SK-N-MC (cell line): ENCODE measurements around the gene CDK8.

ENCODE experiments used
- DNase-seq: peaks from one replicate; pipeline ENCODE4 v3.0.0-alpha.2; 2011; ENCODE audit warnings: low read depth, low spot score
- H3K27ac ChIP-seq: fragments of 200-600 bp; sonication (generic); 2 replicates; pipeline ENCODE4 v1.5.1; 2016; ENCODE audit warnings: mixed run types
- H3K36me3 ChIP-seq: fragments of 200-600 bp; sonication (generic); 2 replicates; pipeline ENCODE4 v1.6.1; 2017; ENCODE audit warnings: antibody characterized with exemption, low read length, mixed read lengths; ENCODE audit not compliant: insufficient read depth
- H3K4me3 ChIP-seq: fragments of 200-600 bp; sonication (generic); 2 replicates; pipeline ENCODE4 v1.5.1; 2016
- H3K9ac ChIP-seq: fragments of 200-600 bp; sonication (generic); 2 replicates; pipeline ENCODE4 v1.8.0; 2017; ENCODE audit warnings: mixed run types, mixed read lengths; ENCODE audit not compliant: insufficient read length
- H3K9me3 ChIP-seq: fragments of 200-600 bp; sonication (generic); 2 replicates; pipeline ENCODE4 v1.6.1; 2017; ENCODE audit warnings: low read depth, mild to moderate bottlenecking, antibody characterized with exemption, low read length, moderate library complexity, mixed read lengths
- EZH2 ChIP-seq: fragments of 200-600 bp; sonication (generic); IDR thresholded peaks from one replicate; pipeline ENCODE4 v1.6.1; 2017; ENCODE audit warnings: antibody characterized with exemption
- FOXP2 ChIP-seq: optimal IDR thresholded peaks from 2 replicates; pipeline ENCODE3; 2011; ENCODE audit warnings: mild to moderate bottlenecking, moderate library complexity; ENCODE audit not compliant: insufficient read depth; ENCODE audit errors: extremely low read length, control extremely low read depth
- POLR2AphosphoS5 ChIP-seq: IDR thresholded peaks from 2 replicates; pipeline ENCODE4 v1.6.1; 2012; ENCODE audit warnings: mild to moderate bottlenecking, low read depth, low read length, borderline replicate concordance

CDK8 gene

DNA sequence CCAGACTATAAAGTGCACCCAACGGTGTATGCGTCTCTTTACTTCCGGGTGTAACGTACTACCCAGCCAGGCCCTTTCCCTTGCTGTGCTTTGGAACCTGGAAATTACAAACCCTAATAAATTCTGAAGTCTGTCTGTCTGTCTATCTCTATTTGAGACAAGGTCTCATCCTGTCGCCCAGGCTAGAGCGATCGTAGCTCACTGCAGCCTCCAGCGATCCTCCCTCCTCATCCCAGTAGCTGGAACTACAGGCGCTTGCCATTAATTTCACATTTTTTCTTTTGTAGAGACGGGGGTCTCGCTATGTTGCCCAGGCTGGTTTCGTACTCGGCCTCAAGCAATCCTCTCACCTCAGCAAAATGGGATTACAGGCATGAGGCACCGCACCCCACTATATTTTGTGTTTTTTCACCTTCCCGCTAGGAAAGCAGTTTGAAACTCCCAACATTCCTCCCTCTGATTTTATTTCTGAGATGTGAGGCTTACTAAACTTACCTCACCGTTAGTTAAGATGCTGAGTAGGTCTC is 31.3 kb upstream of the CDK8 start:
- H3K4me3 ChIP-seq = peak overlapping the region; percentile 90
- TF ChIP-seq EZH2 (no peak), POLR2AphosphoS5 (no peak), FOXP2 (no peak)
- peak; percentile 42 for DNase-seq
- H3K36me3 ChIP-seq = peaks cover 25% of the 10 kb centered on the region
- H3K27ac ChIP-seq = peak overlapping the region; percentile 93
- peak overlapping the region; percentile 97 for H3K9ac ChIP-seq
- no peaks in the 10 kb centered on the region for H3K9me3 ChIP-seq

GRCh38 chr13:26225896-26226617 is 27.9 kb upstream of the CDK8 start:
- Histone ChIP-seq H3K9me3 (no peaks in the 10 kb centered on the region), H3K4me3 (no peak overlapping the region), H3K36me3 (no peaks in the 10 kb centered on the region), H3K9ac (no peak overlapping the region), H3K27ac (no peak overlapping the region)
- no peak for DNase-seq
- TF ChIP-seq FOXP2 (no peak), POLR2AphosphoS5 (no peak), EZH2 (no peak)

DNA sequence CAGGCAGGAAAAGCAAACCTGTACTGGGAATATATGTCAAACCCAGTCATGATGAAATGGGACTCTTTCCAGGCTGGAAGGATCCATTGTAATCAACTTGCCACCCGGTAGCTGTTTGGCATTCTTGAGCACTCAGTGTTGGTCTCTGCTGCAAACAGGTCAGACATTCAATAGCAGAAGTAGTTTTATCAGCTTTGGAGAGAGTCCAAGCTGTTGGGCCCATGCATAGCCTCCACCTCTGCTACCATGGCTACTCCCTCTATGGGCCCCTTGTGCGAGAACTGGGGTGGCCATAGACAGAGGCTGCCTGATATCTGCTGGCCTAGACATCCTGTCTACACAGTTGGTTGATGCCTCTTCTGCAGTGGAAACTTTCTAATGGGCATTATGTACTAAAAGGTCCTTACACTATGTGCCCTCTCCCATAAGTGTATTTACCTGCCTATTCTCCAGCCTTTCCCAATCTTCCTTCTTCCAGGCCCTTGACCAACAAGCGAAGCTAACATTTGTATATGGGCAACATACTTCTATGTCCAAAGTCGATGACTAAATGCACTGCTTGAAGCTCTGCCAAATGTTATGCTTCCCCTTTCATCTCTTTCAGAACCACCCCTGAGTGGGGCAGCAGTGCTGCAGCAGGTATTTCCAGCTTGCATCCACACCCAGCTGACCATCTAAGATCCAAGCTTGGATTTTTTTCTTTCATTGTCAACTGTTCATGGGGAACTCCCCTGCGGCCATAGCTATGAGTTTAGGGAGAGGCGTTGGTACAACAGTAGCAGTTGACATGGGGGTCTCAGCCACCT is 26.6 kb upstream of the CDK8 start:
- no peak for TF ChIP-seq FOXP2
- TF ChIP-seq EZH2 = no peak
- TF ChIP-seq POLR2AphosphoS5 = no peak
- H3K9ac ChIP-seq = no peak overlapping the region
- no peaks in the 10 kb centered on the region for H3K9me3 ChIP-seq
- no peaks in the 10 kb centered on the region for H3K36me3 ChIP-seq
- no peak for DNase-seq
- H3K27ac ChIP-seq = no peak overlapping the region
- H3K4me3 ChIP-seq = no peak overlapping the region

- Histone ChIP-seq H3K9ac (no peak overlapping the region), H3K36me3 (no peaks in the 10 kb centered on the region), H3K27ac (no peak overlapping the region), H3K4me3 (no peak overlapping the region), H3K9me3 (no peaks in the 10 kb centered on the region)
- no peak for TF ChIP-seq POLR2AphosphoS5
- TF ChIP-seq EZH2 = no peak
- no peak for TF ChIP-seq FOXP2
- DNase-seq = no peak
Measured at GRCh38 chr13:26228096-26228495, 25.8 kb upstream of the CDK8 start.

GRCh38 chr13:26229080-26229615 is 24.8 kb upstream of the CDK8 start:
- no peak overlapping the region for H3K27ac ChIP-seq
- DNase-seq = no peak
- no peaks in the 10 kb centered on the region for H3K36me3 ChIP-seq
- no peak overlapping the region for H3K9ac ChIP-seq
- H3K4me3 ChIP-seq = no peak overlapping the region
- TF ChIP-seq FOXP2 = no peak
- no peak for TF ChIP-seq EZH2
- no peak for TF ChIP-seq POLR2AphosphoS5
- no peaks in the 10 kb centered on the region for H3K9me3 ChIP-seq

DNA sequence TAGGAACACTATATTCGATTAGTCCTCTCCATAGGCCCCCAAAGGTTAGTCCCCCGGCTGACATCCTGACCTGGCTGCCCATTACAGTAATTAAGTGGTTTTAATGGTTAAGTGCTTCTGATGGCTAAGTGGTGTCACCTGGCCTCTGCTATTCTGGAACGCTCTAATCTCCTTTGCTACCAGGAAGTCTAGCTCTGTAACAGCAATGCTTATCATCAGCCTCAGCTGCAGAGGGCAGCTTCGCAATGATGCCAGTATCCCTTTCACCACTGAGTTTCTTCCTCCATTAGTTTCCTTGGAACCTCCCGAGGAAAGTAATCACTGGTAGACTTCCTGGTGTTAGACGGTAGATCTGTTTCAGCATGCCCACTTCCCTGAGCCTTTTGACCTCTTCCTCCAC is 23.2 kb upstream of the CDK8 start:
- Histone ChIP-seq H3K9me3 (no peaks in the 10 kb centered on the region), H3K36me3 (no peaks in the 10 kb centered on the region), H3K27ac (no peak overlapping the region), H3K4me3 (no peak overlapping the region), H3K9ac (no peak overlapping the region)
- no peak for TF ChIP-seq FOXP2
- no peak for DNase-seq

GRCh38 chr13:26236296-26236695 is 17.6 kb upstream of the CDK8 start:
- DNase-seq = no peak
- H3K9ac ChIP-seq = no peak overlapping the region
- H3K36me3 ChIP-seq = no peaks in the 10 kb centered on the region
- TF ChIP-seq POLR2AphosphoS5 (no peak), EZH2 (no peak)
- H3K9me3 ChIP-seq = no peaks in the 10 kb centered on the region
- H3K27ac ChIP-seq = no peak overlapping the region
- no peak overlapping the region for H3K4me3 ChIP-seq

DNA sequence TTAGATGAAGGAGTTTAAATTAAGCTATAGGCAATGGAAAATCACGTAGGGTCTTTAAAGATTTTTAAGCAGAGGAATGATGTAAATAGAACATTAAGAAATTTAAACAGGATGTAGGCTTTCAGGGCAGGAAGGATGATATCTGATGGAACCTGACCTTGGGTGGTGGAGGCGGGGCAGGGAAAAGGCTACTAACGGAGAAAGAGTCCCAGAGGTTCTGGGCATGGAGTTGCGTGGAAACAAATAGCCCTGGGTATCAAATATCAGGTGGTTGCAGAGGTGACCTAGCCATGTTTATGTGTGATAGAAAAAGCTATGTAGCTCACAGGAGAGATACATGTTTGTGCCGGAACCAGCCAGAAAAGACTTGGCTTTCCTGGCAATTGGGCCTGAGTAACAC is 7.8 kb upstream of the CDK8 start:
- no peak for DNase-seq
- no peak for TF ChIP-seq FOXP2
- TF ChIP-seq EZH2 = no peak
- TF ChIP-seq POLR2AphosphoS5 = no peak

DNA sequence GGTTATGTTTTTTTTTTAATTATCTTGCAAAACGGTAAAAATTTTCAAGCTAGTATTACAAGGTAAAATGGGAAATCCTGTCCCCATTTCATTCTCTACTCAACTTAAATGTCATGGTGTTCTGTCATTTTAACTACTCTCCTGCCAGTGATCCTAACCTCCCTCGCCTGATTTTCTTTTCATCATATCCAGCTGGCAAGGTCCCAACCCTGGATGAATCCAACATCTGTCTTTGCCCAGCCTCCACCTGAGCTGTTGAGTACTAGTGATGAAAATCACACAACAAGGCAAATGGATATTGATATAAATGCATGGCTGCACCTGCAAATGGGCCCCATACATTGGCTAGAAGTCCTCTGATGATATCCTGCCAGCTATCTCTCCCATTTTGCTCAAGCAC is 6.9 kb upstream of the CDK8 start:
- Histone ChIP-seq H3K36me3 (no peaks in the 10 kb centered on the region), H3K4me3 (no peak overlapping the region), H3K27ac (no peak overlapping the region), H3K9me3 (no peaks in the 10 kb centered on the region; the same call in 1 of the 2 replicates), H3K9ac (no peak overlapping the region)
- TF ChIP-seq FOXP2 = no peak
- TF ChIP-seq EZH2 = no peak
- no peak for TF ChIP-seq POLR2AphosphoS5
- no peak for DNase-seq

More for the DNA sequence above, 7.8 kb upstream of the CDK8 start:
- Histone ChIP-seq H3K9me3 (no peaks in the 10 kb centered on the region; the same call in 1 of the 2 replicates), H3K36me3 (no peaks in the 10 kb centered on the region), H3K9ac (no peak overlapping the region), H3K4me3 (no peak overlapping the region), H3K27ac (no peak overlapping the region)
